HG03469 (cell line): ENCODE results near the gene ADK.
"Not testable (repeated sequence)": the region's sequence is repeated elsewhere in the genome, so short reads cannot be mapped to it uniquely, and the experiment has no call there.

Source experiments
- ATAC-seq: cut with Tn5 transposase; IDR thresholded peaks from one replicate; pipeline ENCODE4 v1.9.1; 2021; ENCODE audit warnings: mild to moderate bottlenecking, moderate library complexity, moderate number of reproducible peaks; ENCODE audit not compliant: unreplicated experiment

Gene ADK

DNA sequence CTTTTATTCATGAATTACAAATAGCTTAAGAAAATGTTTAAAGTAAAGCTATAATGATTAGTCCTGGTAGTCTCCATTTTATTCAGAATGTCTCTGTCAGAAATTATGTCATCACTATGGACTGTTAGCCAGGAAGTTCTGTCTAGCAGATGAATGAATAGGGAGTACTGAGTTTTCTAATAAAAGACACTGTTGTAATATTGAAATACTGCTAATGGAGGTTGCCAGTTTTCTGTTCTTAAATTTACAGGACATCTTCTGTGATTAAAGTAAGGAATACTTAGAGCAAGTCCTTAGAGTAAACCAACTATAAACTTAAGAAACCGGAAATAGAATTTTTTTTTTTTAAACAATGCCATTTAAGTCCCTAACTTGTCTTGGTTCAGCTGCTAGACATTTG, 309.8 kb downstream of the ADK start:
- no peak for ATAC-seq

DNA sequence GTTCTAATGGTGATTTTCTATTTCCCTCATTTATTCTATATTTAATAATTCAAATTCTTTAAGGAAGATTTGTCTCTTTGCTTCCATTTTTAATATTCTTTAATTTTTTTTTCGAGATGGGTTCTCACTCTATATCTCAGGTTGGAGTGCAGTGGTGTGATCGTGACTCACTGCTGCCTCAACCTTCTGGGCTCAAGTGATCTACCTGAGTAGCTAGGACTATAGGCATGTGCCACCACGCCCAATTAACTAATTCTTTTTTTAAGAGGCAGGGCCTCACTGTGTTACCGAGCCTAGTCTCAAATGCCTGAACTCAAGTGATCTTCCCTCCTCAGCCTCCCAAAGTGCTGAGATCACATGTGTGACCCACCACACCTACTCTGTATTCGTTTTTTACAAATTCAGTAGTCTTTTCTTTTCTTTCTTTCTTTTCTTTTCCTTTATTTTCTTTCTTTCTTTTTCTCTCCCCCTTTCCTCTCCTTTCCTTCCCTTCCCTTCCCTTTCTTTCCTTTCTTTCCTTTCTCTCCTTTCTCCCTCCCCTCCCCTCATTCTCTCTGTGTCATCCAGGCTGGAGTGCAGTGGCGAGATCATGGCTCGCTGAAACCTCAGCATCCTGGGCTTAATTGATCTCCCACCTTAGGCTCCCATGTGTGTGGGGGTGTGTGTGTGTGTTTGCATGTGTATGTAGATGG, 323.1 kb downstream of the ADK start:
- ATAC-seq: no peak

DNA sequence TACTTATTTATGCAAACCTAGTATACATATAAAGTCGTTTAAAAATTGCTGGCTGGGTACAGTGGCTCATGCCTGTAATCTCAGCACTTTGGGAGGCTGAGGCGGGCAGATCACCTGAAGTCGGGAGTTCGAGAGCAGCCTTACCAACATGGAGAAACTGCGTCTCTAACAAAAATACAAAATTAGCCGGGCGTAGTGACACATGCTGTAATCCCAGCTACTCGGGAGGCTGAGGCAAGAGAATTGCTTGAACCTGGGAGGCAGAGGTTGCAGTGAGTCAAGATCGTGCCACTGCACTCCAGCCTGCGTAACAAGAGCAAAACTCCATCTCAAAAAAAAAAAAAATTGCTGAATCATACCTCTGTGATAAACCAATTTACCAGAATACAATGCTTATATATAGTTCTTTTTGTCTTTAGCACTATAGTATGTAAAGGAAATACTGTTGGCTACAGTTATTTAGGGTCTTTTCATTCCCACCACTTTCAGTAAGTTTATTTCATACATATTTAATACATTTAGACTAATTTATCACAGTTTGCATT, 325.2 kb downstream of the ADK start:
- ATAC-seq: not testable (repeated sequence)

DNA sequence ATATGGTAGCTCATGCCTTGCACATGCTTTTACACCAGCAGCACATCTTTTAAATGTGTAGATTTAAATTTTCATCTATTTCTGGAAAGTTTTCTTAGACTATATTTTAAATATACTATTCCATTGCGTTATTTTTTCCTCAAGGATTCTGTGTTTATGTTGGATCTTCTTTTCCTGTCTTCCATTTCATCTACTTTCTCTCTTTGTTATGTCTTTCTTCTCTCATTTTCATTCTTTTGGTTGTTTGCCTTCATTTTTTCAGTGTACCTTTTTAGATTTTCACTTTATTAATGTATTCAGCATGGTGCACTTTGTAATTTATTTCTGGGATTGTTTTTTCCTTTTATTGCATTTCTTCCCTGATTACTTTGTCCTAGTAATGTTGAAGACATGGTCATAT, 329.8 kb downstream of the ADK start:
- ATAC-seq: no peak

DNA sequence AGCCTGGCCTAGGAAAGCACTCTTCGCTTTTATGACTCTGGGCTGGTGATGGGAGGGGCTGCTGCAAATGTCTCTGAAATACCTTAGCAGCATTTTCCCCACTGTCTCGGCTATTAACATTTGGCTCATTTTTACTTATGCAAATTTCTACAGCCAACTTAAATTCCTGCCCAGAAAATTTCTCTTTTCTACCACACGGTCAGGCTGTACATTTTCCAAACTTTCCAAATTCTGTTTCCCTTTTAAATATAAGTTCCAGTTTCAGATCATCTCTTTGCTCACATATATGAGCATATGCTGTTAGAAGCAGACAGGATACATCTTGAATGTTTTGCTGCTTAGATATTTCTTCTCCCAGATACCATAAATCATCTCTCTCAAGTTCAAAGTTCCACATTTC, 332.3 kb downstream of the ADK start:
- no peak for ATAC-seq

DNA sequence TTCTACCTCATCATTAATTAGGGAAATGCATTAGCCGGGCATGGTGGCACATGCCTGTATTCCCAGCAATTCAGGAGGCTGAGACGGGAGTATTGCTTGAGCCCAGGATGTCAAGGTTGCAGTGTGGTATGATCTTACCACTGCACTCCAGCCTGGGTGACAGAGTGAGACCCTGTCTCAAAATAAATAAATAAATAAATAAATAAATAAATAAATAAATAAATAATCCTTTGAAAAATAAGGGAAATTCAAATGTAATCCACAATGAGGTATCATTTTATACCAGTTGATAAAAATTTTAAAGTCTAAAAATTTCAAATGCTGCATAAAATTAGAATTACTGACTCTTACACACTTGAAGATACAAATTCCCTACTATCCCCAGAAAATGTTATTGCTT, 334.3 kb downstream of the ADK start:
- ATAC-seq: no peak

DNA sequence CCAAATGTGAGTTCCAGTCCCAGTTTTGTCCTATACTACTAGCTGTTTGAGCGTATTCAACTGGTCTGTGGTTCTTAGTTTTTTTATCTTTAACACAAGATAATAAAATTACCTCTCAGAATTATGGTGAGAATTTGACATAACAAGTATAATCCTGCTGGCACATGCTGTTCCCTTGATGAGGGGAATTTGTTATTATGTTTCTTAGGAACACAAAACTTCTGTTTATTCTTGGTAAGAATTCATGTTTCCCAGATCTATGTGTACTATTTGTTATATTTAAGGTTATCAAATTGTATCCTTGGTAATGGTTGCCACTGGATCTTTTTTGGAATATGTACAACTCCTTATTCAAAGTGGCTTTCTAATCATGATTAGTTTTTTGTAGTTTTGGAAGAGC, 335.6 kb downstream of the ADK start:
- ATAC-seq: no peak

DNA sequence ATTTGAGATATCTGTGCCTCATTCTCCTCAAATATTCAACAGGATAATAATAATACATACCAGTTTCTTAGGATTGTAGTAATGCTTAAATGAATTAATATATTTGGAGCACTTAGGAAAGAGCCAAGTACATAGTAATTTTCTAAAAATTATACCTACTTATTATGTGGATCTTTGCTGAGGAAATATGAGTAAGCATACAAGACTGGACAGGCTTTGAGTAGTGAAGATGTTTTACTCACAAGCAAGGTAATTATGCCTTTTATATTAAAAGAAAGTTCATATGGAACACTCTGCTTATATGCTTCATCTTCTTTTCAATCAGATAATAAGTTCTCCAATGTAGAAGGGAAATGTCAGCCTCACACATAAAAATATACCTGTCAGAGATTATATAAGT, 337.9 kb downstream of the ADK start:
- no peak for ATAC-seq

DNA sequence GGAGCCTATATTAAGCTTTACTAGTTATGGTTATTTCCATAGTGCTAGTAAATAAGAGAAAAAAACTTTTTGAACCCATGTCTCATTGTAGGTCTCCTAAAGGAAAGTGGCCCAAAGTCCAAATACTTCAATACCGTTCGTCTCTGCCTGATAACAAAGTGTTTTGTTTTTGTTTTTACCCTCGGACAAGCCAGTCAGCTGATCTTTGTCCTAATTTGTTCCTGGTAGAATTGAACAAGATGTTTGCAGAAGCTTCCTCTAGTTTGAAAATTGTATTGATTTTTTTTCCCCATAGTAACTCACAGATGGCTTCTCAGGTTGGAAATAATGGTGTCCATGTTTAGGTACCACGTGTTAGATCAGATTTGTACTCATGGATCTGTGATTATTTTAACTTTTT, 339.5 kb downstream of the ADK start:
- no peak for ATAC-seq

DNA sequence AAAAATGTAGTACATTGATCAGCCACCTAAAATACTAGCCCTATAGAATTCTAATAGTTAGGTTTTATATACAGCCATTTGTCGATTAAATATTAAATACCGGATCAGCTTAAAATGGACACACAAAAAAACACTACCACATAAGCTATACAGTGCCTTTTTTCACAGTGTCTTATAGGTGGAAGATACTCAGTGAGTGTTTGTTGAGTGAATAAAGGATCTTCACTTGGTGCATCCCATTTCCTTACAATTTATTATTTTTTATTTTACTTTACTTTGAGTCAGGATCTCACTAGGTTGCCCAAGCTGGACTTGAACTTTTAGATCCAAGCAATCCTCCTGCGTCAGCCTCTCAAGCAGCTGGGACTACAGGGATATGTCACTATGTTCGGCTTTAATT, 340.0 kb downstream of the ADK start:
- ATAC-seq: no peak

DNA sequence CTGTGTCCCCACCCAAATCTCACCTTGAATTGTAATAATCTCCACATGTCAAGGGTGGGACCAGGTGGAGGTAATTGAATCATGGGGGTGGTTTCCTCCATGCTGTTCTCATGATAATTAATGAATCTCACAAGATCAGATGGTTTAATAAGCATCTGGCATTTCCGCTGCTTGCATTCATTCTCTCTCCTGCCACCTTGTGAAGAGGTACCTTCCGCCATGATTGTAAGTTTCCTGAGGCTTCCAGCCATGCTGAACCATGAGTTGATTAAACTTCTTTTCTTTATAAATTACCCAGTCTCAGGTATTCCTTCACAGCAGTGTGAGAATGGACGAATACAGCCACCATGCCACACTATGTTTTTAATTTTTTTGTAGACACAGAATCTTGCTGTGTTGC, 345.3 kb downstream of the ADK start:
- not testable (repeated sequence) for ATAC-seq

DNA sequence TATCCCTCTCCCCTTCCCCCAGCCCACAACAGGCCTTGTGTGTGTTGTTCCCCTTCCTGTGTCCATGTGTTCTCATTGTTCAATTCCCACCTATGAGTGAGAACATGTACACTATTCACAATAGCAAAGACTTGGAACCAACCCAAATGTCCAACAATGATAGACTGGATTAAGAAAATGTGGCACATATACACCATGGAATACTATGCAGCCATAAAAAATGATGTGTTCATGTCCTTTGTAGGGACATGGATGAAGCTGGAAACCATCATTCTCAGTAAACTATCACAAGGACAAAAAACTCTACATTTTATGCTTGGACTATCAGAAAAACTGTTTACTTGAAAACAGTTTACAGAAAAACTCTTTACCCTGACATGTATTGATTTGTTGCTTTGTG, 347.6 kb downstream of the ADK start:
- not testable (repeated sequence) for ATAC-seq

DNA sequence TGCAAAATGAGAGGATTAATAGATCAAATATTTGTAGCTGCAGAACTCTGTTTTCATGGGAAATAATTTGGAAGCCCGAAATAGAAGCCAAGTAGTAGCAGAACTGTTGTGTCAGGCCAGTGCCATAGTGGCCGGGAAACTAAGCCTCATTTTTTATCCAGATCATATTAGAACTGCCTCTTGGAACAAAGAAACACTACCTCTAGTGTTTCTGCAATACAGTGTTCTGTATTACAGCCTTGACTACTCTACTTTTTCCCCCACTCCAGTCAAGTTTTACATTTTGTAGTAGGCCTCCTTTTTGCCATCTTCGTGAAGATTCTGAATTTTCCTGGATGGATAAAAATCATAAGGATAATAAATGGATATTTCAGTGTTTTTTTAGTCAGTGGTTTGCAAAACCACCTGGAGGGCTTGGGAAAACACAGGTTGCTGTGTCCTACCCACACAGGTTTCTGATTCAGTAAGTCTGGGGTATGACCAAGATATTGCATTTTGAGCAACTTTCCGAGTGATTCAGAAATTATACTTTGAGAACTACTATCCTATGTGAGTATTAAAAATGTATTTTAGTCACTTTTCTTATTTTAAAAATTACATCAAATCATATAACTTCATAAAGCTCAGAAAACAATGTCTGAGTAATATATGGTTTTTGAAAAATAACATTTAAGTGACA, 349.1 kb downstream of the ADK start:
- ATAC-seq: no peak

DNA sequence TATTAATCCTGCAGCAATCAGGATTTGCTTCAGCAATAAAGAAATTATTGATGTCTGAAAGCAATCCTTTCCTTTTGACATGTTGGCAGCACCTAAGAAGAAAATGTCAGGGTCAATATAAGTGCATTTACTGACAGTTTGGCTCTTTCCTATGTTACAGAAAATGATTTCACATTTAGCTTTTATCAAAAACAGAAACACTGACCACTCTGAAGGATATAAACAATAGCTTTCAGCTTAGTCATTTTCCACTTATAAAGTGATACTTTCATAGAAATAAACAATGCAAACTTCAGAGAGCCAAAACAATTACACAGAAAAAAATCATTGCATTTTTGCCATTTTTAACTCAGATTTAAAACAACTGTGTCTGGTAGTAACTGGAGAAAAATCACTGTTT, 349.8 kb downstream of the ADK start:
- ATAC-seq: no peak

DNA sequence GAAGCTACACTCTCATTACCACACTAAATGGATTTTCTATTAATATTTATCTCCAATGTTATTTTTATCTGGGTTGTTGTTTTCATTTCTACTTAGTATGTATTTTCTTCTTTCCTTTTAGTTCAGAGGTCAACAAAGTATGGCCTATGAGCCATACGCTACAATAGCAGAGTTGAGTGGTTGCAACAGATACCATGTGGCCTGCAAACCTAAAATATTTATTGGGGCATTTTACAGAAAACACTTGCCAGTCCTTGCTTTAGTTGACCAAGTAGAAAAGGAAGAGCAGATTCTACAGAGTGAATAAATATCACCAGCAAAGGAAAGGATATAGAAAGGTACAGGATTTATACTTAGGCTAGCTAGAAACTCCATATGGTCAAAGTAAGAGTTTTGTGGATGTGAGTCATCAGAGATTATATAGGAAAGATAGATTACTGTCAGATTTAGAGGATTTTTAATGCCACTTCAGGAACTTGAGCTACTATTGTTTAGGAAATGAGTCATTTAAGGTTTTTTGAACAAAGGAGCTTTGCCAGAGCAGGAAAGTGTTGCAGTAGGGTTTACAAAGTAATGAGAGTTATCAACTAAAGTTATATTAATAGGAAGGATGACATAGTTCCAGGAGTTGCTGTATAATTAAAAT, 352.1 kb downstream of the ADK start:
- ATAC-seq: no peak

DNA sequence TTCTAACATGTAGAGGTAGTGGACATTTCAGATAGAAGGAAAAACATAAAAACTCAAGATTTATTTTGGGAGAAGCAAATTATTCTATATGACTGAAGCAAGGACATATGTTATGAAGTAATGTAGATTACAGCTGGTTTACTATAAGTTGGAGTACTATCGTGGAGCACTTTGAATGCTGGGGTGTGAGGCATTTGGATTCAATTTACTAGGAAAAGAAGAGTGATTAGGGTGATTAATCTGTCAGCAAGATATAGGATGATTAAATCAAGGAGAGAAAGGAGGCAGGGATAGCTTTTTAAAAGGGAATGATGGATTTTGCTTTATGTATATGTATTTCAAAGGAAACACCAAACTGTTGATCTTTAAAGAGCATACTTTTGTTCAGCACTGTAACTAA, 356.9 kb downstream of the ADK start:
- no peak for ATAC-seq

DNA sequence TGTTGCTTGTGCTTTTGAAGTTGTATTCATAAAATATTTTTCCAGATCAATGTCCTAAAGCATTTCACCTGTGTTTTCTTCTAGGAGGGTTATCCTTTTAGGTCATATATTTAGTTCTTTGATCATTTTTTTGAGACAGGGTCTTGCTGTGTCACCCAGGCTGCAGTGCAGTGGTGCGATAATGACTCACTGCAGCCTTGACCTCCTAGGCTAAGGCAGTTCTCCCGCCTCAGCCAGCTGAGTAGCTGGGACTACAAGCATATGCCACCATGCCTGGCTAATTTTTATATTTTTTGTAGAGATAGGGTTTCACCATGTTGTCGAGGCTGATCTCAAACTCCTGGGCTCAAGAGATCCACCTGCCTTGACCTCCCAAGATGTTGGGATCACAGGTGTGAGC, 359.6 kb downstream of the ADK start:
- no peak for ATAC-seq

DNA sequence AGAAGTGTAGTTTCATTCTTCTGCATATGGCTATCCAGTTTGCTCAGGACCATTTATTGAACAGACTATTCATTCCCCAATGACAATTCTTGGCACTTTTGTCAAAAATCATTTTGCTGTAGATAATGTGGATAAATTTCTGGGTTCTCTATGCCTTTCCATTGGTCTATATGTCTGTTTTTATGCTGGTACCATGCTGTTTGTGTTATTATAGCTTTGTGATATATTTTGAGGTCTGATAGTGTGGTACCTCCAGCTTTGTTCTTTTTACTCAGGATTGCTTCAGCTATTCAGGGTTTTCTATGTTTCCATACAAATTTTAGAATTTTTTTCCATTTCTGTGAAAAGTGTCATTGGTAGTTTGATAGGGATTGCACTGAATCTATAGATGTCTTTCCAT, 360.0 kb downstream of the ADK start:
- no peak for ATAC-seq

DNA sequence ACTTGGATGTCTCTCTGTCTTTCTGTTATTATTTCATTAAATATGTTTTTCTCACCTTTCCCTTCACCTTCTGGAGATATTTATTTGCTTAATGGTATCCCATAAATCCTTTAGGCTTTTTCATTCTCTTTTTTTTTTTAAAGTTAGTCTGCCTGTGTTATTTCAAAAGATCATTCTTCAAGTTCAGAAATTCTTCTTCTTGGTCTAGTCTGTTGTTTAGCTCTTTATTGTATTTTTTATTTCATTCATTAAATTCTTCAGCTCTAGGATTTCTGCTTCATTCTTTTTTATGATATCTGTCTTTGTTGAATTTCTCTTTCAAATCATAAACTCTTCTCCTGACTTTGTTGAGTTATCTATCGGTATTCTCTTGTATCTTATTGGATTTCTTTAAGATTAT, 363.3 kb downstream of the ADK start:
- ATAC-seq: no peak

DNA sequence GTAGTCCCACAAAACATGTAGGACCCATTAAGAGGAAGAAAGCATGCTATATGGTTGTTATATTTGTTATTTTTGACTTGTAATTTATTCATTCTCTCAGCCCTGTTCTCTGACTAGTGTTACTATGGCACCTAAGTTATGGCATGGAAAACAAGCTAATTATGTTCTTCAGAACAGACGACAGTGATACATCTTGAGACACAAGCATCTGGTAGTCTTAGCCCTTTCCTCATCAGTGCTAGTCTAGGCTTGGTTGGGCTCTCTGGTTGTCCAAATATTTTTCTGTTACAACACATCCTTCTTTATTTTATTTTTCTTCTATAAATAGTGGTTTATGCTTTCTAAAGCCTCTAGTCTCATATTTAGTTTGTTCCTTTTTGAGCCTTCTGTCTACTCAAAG, 367.0 kb downstream of the ADK start:
- no peak for ATAC-seq

DNA sequence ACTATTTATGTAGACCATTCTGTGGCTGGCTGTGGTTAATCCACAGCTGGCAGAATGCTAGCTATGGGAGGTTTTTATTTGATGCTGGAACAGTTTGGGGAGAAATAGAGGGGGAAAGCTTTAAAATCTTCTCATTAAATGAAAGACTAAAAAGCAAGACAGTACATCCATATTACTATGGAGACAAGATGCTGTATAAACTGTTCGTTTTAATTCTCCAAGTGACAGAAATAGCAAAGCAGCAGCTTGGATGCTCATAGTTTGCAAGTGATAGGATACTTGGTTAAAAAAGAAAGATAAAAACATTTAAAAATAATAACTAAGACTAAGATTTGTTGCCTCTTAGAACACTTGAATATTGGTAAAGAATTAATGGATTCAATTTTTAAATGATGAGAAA, 370.5 kb downstream of the ADK start:
- ATAC-seq: no peak

DNA sequence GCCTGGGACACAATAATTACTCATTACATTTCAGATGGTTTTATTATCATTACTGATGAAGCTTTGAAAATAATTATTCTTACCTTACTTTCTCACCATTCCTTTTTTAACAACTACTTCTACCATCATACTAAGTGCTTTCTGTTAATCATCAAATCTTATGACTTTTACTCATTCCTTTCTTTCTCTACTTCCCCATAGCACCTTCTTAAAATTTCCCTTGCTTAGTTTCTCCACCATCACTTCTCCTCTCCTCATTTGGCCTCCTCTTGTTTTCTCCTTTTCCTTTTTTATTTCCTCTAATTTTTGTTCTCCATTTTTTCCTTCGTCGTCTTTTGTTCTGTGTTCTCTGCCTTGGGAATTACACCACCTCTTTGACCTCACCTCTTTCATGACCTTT, 372.2 kb downstream of the ADK start:
- no peak for ATAC-seq
